T follicular helper cell (primary cell): ENCODE data around the gene ADAD1.

ENCODE experiments used
- DNase-seq: peaks from one replicate; pipeline ENCODE4 v3.0.0-alpha.2; 2020; ENCODE audit warnings: low read depth

Gene ADAD1

DNA sequence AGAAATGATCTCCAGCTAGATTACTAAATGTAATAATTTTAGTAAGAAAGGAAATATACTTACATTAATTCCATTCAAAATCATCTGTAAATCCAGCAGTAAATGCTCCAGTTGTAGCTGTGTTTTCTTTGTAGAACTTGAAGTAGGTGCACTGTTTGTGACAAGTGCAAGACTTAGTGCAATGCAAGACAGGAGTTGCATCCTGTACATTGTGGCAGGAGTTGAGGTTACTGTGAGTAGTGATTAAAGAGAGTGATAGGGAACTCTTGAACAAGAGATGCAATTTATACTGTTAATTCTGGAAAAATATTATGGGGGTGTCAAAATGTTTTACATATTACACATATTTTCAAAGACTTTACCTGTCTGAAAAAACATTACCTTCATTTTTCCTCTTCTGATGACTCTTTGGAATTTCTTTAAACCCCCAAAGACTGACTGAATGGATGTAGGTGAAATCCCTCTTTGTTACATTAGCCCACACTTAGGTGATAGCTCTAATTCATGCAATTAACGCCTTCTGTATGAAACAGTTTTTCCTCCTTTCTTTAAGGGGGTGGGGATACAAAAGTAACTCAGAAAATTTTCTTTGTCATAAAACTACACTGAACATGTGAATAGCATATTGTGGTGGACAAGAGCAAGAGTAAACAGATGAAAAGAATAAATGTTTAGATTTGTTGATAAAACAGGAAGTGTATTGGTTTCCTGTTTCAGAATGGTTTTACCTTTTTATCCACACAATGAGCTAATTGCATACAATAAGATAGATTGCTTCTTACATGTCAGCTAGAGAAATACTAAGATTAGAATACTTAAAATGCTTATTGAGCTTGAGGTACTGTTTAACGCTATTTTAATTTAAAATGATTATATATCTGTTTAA lies 77.7 kb downstream of the ADAD1 start, which contains the start of gene IL2:
Gene IL2 (minus strand): TSS at position 495 of the 886 bp plus-strand sequence. CDS start 285 bp downstream, at position 210.
- no peak for DNase-seq

DNA sequence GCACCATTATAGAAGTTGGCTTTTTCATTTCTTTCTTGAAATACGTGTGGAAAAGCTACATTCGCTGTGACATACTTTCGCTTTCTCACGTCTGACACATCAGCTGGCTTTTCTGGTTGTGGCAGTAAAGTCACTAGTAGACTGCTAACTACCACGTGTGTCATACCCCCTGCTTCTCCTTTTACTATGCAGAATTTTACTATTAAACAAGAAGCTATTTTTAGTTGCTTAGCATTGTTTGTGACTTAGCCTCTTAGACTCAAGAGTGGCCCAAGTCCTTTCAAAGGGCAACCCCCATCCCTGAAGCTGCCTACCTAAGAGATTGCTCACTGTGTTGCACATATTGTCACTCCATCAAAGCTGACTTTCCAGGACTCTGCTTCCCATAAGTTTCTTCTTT lies 79.8 kb downstream of the ADAD1 start:
- DNase-seq = peak; percentile 7

- DNase-seq = no peak
Observed at GRCh38 chr4:122469457-122469856, 90.6 kb downstream of the ADAD1 start.

DNA sequence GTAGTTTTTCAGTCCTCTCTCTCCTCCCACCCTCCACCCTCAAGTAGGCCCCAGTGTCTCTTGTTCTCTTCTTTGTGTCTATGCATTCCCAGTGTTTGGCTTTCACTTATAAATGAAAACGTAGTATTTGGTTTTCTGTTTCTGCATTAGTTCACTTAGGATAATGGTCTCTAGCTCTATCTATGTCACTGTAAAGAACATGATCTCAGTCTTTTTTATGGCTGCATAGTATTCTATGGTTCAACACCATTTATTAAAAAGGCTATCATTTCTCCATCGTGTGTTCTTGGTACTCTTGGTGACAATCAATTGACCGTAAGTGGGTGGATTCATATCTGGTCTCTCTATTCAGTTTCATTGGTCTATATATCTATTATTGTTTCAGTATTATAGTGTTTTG lies 96.4 kb downstream of the ADAD1 start:
- no peak for DNase-seq

- no peak for DNase-seq
Observed at GRCh38 chr4:122476126-122476525, 97.3 kb downstream of the ADAD1 start.

DNA sequence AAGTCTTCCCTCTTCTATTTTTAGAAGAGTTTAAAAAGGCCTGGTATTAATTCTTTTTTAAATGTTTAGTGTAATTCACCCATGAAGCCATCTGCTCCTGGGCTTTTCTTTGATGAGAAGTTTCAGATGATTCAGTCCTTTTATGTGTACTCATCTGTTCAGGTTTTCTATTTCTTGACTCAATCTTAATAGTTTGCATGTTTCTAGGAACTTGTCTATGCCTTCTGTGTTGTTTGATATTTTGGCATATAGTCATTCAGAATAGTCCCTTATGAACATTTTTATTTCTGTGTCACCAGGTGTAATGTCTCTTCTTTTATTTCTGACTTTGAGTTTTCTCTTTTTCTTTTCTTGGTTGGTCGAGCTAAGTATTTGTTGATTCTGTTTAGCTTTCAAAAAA lies 97.9 kb downstream of the ADAD1 start:
- no peak for DNase-seq
